Trophoblast cell (in vitro differentiated cells and primary cell): ENCODE measurements around the gene TAX1BP1.

Source experiments
- DNase-seq, 2 donors: peaks; one replicate each; pipeline ENCODE4 v3.0.0-alpha.2; 2016
- H2AFZ ChIP-seq: 2 replicates; pipeline ENCODE4 v1.6.1; 2013; ENCODE audit warnings: low read length, moderate library complexity, mild to moderate bottlenecking; ENCODE audit not compliant: insufficient read depth, poor library complexity
- H2AK5ac ChIP-seq: 2 replicates; pipeline ENCODE4 v1.6.1; 2013; ENCODE audit warnings: mild to moderate bottlenecking, low read length
- H2BK120ac ChIP-seq: 2 replicates; pipeline ENCODE4 v1.6.1; 2013; ENCODE audit warnings: low read length, mild to moderate bottlenecking, moderate library complexity; ENCODE audit not compliant: insufficient read depth, poor library complexity
- H2BK12ac ChIP-seq: 2 replicates; pipeline ENCODE4 v1.6.1; 2013; ENCODE audit warnings: mild to moderate bottlenecking, low read length, moderate library complexity
- H2BK5ac ChIP-seq: 2 replicates; pipeline ENCODE4 v1.6.1; 2013; ENCODE audit warnings: low read length, low read depth, moderate library complexity, mild to moderate bottlenecking; ENCODE audit not compliant: poor library complexity
- H3K14ac ChIP-seq: 2 replicates; pipeline ENCODE4 v1.6.1; 2013; ENCODE audit warnings: mild to moderate bottlenecking, low read length
- H3K18ac ChIP-seq: 2 replicates; pipeline ENCODE4 v1.6.1; 2013; ENCODE audit warnings: mild to moderate bottlenecking, low read length
- H3K23ac ChIP-seq: 2 replicates; pipeline ENCODE4 v1.6.1; 2013; ENCODE audit warnings: low read length
- H3K27ac ChIP-seq: 2 replicates; pipeline ENCODE4 v1.5.1; 2013; ENCODE audit warnings: low read depth, mild to moderate bottlenecking, inconsistent platforms, low read length, moderate library complexity
- H3K27me3 ChIP-seq: 2 replicates; pipeline ENCODE4 v1.6.1; 2013; ENCODE audit warnings: inconsistent platforms, mild to moderate bottlenecking, low read length, moderate library complexity; ENCODE audit not compliant: insufficient read depth
- H3K36me3 ChIP-seq, 2 experiments: 1 replicate in 1 of 2; 2 replicates in 1 of 2; pipeline ENCODE4 v1.6.1; 2013; ENCODE audit warnings: low read length in 2 of 2, mild to moderate bottlenecking in 2 of 2, moderate library complexity in 1 of 2; ENCODE audit not compliant: insufficient read depth in 2 of 2, control insufficient read depth in 1 of 2
- H3K4ac ChIP-seq: 2 replicates; pipeline ENCODE4 v1.6.1; 2013; ENCODE audit warnings: low read depth, mild to moderate bottlenecking, low read length, moderate library complexity
- H3K4me1 ChIP-seq, 2 experiments: 1 replicate in 1 of 2; 2 replicates in 1 of 2; pipeline ENCODE4 v1.6.1; 2013; ENCODE audit warnings: low read length in 2 of 2, mild to moderate bottlenecking in 2 of 2, moderate library complexity in 1 of 2; ENCODE audit not compliant: insufficient read depth in 2 of 2, control insufficient read depth in 1 of 2
- H3K4me2 ChIP-seq: 2 replicates; pipeline ENCODE4 v1.6.1; 2013; ENCODE audit warnings: inconsistent platforms, mild to moderate bottlenecking, low read length, moderate library complexity
- H3K4me3 ChIP-seq: 2 replicates; pipeline ENCODE4 v1.5.1; 2013; ENCODE audit warnings: mild to moderate bottlenecking, low read depth, low read length, inconsistent platforms
- H3K79me1 ChIP-seq: one replicate; pipeline ENCODE4 v1.6.1; 2013; ENCODE audit warnings: low read length
- H3K79me2 ChIP-seq: 2 replicates; pipeline ENCODE4 v1.6.1; 2013; ENCODE audit warnings: low read length, mild to moderate bottlenecking; ENCODE audit not compliant: control insufficient read depth, insufficient read depth, poor library complexity
- H3K9ac ChIP-seq: 2 replicates; pipeline ENCODE4 v1.6.1; 2013; ENCODE audit warnings: mild to moderate bottlenecking, low read length
- H3K9me3 ChIP-seq: 2 replicates; pipeline ENCODE4 v1.6.1; 2013; ENCODE audit warnings: low read depth, mild to moderate bottlenecking, control low read depth, inconsistent platforms, low read length; ENCODE audit not compliant: insufficient read depth
- H4K12ac ChIP-seq: 2 replicates; pipeline ENCODE4 v1.6.1; 2013; ENCODE audit warnings: low read depth, mild to moderate bottlenecking, low read length, moderate library complexity
- H4K8ac ChIP-seq: 2 replicates; pipeline ENCODE4 v1.6.1; 2013; ENCODE audit warnings: low read depth, mild to moderate bottlenecking, low read length, moderate library complexity
- H4K91ac ChIP-seq: one replicate; pipeline ENCODE4 v1.6.1; 2013; ENCODE audit warnings: low read depth, mild to moderate bottlenecking, low read length, moderate library complexity
- WGBS: extraction: QIAGEN DNeasy Blood & Tissue Kit; methylation state at CpG from one replicate; pipeline ENCODE4 v1.1.7; 2013; ENCODE audit warnings: missing lambda C conversion rate; ENCODE audit not compliant: insufficient read length, insufficient coverage; ENCODE audit errors: extremely low coverage; 5-methylcytosine and 5-hydroxymethylcytosine counted together

TAX1BP1 gene

DNA sequence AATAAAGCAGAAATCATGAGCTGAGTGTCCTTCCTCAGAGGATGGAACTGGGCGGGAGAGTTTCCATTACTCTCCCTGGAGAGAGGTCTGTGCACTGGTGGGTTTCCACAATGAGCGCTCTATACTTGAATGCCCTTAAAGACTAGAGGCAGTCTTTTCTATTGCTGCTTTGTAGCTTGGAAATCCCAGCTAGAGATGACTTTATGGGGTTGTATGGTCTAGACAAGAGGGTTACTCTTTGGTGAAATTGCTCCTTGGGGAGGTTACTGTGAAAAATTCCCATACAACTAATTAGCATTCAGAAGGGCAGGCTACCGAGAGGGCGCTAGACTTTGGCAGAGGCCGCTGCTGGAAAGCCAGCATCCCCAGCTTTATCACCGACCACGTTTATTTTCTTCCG, 136.8 kb downstream of the TAX1BP1 start:
- no peak overlapping the region for H4K12ac ChIP-seq
- H3K18ac ChIP-seq = no peak overlapping the region
- no peaks in the 10 kb centered on the region for H3K4me1 ChIP-seq
- H2AK5ac ChIP-seq = no peak overlapping the region
- no CpG with 5 or more reads among the region's 8 CpGs for WGBS
- no peaks in the 10 kb centered on the region for H3K79me1 ChIP-seq
- no peaks in the 10 kb centered on the region for H3K79me2 ChIP-seq
- H3K23ac ChIP-seq = no peak overlapping the region
- no peak overlapping the region for H4K8ac ChIP-seq
- no peak overlapping the region for H3K9ac ChIP-seq
- H3K36me3 ChIP-seq = no peaks in the 10 kb centered on the region
- H3K27ac ChIP-seq = no peak overlapping the region
- no peak overlapping the region for H3K4me3 ChIP-seq
- no peak overlapping the region for H2BK12ac ChIP-seq
- no peak overlapping the region for H3K4me2 ChIP-seq
- no peak overlapping the region for H3K14ac ChIP-seq
- no peaks in the 10 kb centered on the region for H3K9me3 ChIP-seq
- H2BK5ac ChIP-seq = no peak overlapping the region
- no peak overlapping the region for H4K91ac ChIP-seq
- no peaks in the 10 kb centered on the region for H3K27me3 ChIP-seq
- DNase-seq = no peak
- no peak overlapping the region for H2AFZ ChIP-seq
- H2BK120ac ChIP-seq = no peak overlapping the region
- H3K4ac ChIP-seq = no peak overlapping the region
